Mesendoderm (in vitro differentiated cells): ENCODE results near the gene GJA4.

Experiments
- DNase-seq: peaks from one replicate; pipeline ENCODE4 v3.0.0; 2013
- H2AK5ac ChIP-seq: 2 replicates; pipeline ENCODE4 v1.6.1; 2013; ENCODE audit warnings: low read length, inconsistent platforms
- H2BK120ac ChIP-seq: 2 replicates; pipeline ENCODE4 v1.6.1; 2013; ENCODE audit warnings: low read depth, mild to moderate bottlenecking, low read length, moderate library complexity, mixed read lengths
- H2BK15ac ChIP-seq: replicated peaks from 2 replicates; pipeline ENCODE4 v1.6.1; 2013; ENCODE audit warnings: low read depth, mild to moderate bottlenecking, moderate library complexity
- H2BK5ac ChIP-seq: 2 replicates; pipeline ENCODE4 v1.6.1; 2013; ENCODE audit warnings: low read length, inconsistent platforms
- H3K18ac ChIP-seq: 2 replicates; pipeline ENCODE4 v1.6.1; 2013; ENCODE audit warnings: mild to moderate bottlenecking, low read length, mixed read lengths
- H3K23ac ChIP-seq: one replicate; pipeline ENCODE4 v1.6.1; 2013; ENCODE audit warnings: low read length
- H3K27ac ChIP-seq: 2 replicates; pipeline ENCODE4 v1.5.1; 2013; ENCODE audit warnings: low read depth, mild to moderate bottlenecking, inconsistent platforms, low read length, moderate library complexity
- H3K27me3 ChIP-seq: 2 replicates; pipeline ENCODE4 v1.6.1; 2013; ENCODE audit warnings: low read length, control low read depth, mild to moderate bottlenecking, inconsistent platforms; ENCODE audit not compliant: insufficient read depth, poor library complexity
- H3K36me3 ChIP-seq: 2 replicates; pipeline ENCODE4 v1.6.1; 2013; ENCODE audit warnings: low read length, inconsistent platforms; ENCODE audit not compliant: control insufficient read depth, insufficient read depth
- H3K4ac ChIP-seq: one replicate; pipeline ENCODE4 v1.6.1; 2013; ENCODE audit warnings: low read depth, mild to moderate bottlenecking, low read length, moderate library complexity
- H3K4me1 ChIP-seq: 2 replicates; pipeline ENCODE4 v1.6.1; 2013; ENCODE audit warnings: low read depth, low read length, inconsistent platforms; ENCODE audit not compliant: control insufficient read depth
- H3K4me2 ChIP-seq: 2 replicates; pipeline ENCODE4 v1.6.1; 2013; ENCODE audit warnings: low read length
- H3K4me3 ChIP-seq: 2 replicates; pipeline ENCODE4 v1.5.1; 2013; ENCODE audit warnings: mild to moderate bottlenecking, low read length
- H3K56ac ChIP-seq: one replicate; pipeline ENCODE4 v1.6.1; 2013; ENCODE audit warnings: low read length
- H3K79me1 ChIP-seq: 2 replicates; pipeline ENCODE4 v1.6.1; 2013; ENCODE audit warnings: low read length, inconsistent platforms
- H3K79me2 ChIP-seq: 2 replicates; pipeline ENCODE4 v1.6.1; 2013; ENCODE audit warnings: mild to moderate bottlenecking, low read length; ENCODE audit not compliant: control insufficient read depth, insufficient read depth
- H3K9ac ChIP-seq: 2 replicates; pipeline ENCODE4 v1.6.1; 2013; ENCODE audit warnings: low read length, inconsistent platforms
- H4K5ac ChIP-seq: one replicate; pipeline ENCODE4 v1.6.1; 2013; ENCODE audit warnings: low read length
- H4K8ac ChIP-seq: one replicate; pipeline ENCODE4 v1.6.1; 2013; ENCODE audit warnings: low read depth, mild to moderate bottlenecking, control low read depth, low read length, moderate library complexity
- WGBS: extraction: QIAGEN DNeasy Blood & Tissue Kit; methylation state at CpG from one replicate; pipeline ENCODE4 v1.1.7; 2013; ENCODE audit warnings: low lambda C conversion rate, missing lambda C conversion rate; ENCODE audit not compliant: insufficient coverage; ENCODE audit errors: extremely low coverage; 5-methylcytosine and 5-hydroxymethylcytosine counted together

Gene GJA4

GRCh38 chr1:34781071-34781843, 11.5 kb upstream of the GJA4 start, which contains the start of gene GJB3:
GJB3 (plus strand) TSS chr1:34781214; CDS start chr1:34784763, 3,549 bp downstream.
- no peak within 1 kb of the TSS for H4K8ac ChIP-seq
- H3K36me3 ChIP-seq = no peaks in the 10 kb centered on the region
- DNase-seq = peak; percentile 19
- no peak within 1 kb of the TSS for H2BK15ac ChIP-seq
- peak within 1 kb of the TSS; percentile 80 for H3K23ac ChIP-seq
- H3K27me3 ChIP-seq = no peaks in the 10 kb centered on the region
- H2AK5ac ChIP-seq = no peak within 1 kb of the TSS
- H3K27ac ChIP-seq = no peak within 1 kb of the TSS
- WGBS = no CpG with 5 or more reads among the region's 62 CpGs
- H3K4ac ChIP-seq = peak within 1 kb of the TSS; percentile 46
- H3K4me1 ChIP-seq = peaks cover 2% of the 10 kb centered on the region
- H3K79me2 ChIP-seq = no peaks in the 10 kb centered on the region
- peak within 1 kb of the TSS; percentile 95 for H3K4me2 ChIP-seq
- peak within 1 kb of the TSS; percentile 79 for H3K9ac ChIP-seq
- peak within 1 kb of the TSS; percentile 51 for H3K4me3 ChIP-seq
- H2BK5ac ChIP-seq = no peak within 1 kb of the TSS
- peak within 1 kb of the TSS; percentile 95 for H3K56ac ChIP-seq
- H2BK120ac ChIP-seq = no peak within 1 kb of the TSS
- no peaks in the 10 kb centered on the region for H3K79me1 ChIP-seq
- H4K5ac ChIP-seq = no peak within 1 kb of the TSS
- peak within 1 kb of the TSS; percentile 21 for H3K18ac ChIP-seq

- H3K79me1 ChIP-seq = no peaks in the 10 kb centered on the region
- no peak overlapping the region for H3K4ac ChIP-seq
- no peak overlapping the region for H2AK5ac ChIP-seq
- peak overlapping the region; percentile 69 for H3K9ac ChIP-seq
- no peaks in the 10 kb centered on the region for H3K79me2 ChIP-seq
- H4K8ac ChIP-seq = no peak overlapping the region
- H2BK5ac ChIP-seq = no peak overlapping the region
- no peak overlapping the region for H4K5ac ChIP-seq
- no peak overlapping the region for H3K23ac ChIP-seq
- peak overlapping the region; percentile 95 for H3K4me2 ChIP-seq
- no peaks in the 10 kb centered on the region for H3K27me3 ChIP-seq
- H3K4me1 ChIP-seq = peaks cover 2% of the 10 kb centered on the region
- no peak overlapping the region for H3K18ac ChIP-seq
- H2BK15ac ChIP-seq = no peak overlapping the region
- H3K56ac ChIP-seq = peak overlapping the region; percentile 86
- WGBS = no CpG with 5 or more reads among the region's 18 CpGs
- DNase-seq = no peak
- H2BK120ac ChIP-seq = no peak overlapping the region
- H3K4me3 ChIP-seq = peak overlapping the region; percentile 44
- H3K27ac ChIP-seq = no peak overlapping the region
- H3K36me3 ChIP-seq = no peaks in the 10 kb centered on the region
Observed at GRCh38 chr1:34781844-34782391, 10.9 kb upstream of the GJA4 start.

GRCh38 chr1:34784751-34785221, 8.0 kb upstream of the GJA4 start:
- Histone ChIP-seq H3K23ac (no peak overlapping the region), H3K27me3 (no peaks in the 10 kb centered on the region), H2BK120ac (no peak overlapping the region), H2BK15ac (no peak overlapping the region), H3K4me1 (peaks cover 2% of the 10 kb centered on the region), H3K4me2 (no peak overlapping the region), H4K5ac (no peak overlapping the region), H3K4ac (no peak overlapping the region), H3K27ac (no peak overlapping the region), H4K8ac (no peak overlapping the region), H3K36me3 (no peaks in the 10 kb centered on the region), H3K56ac (no peak overlapping the region), H3K9ac (no peak overlapping the region), H2BK5ac (no peak overlapping the region), H3K79me1 (no peaks in the 10 kb centered on the region), H3K79me2 (no peaks in the 10 kb centered on the region), H2AK5ac (no peak overlapping the region), H3K4me3 (no peak overlapping the region), H3K18ac (no peak overlapping the region)
- DNase-seq = no peak
- WGBS = no CpG with 5 or more reads among the region's 28 CpGs

- H3K9ac ChIP-seq = no peak overlapping the region
- no peak overlapping the region for H3K18ac ChIP-seq
- H3K56ac ChIP-seq = no peak overlapping the region
- H3K4me2 ChIP-seq = no peak overlapping the region
- DNase-seq = no peak
- H3K36me3 ChIP-seq = no peaks in the 10 kb centered on the region
- no peak overlapping the region for H3K4ac ChIP-seq
- no peak overlapping the region for H3K23ac ChIP-seq
- H3K4me3 ChIP-seq = no peak overlapping the region
- H4K8ac ChIP-seq = no peak overlapping the region
- H4K5ac ChIP-seq = no peak overlapping the region
- no peaks in the 10 kb centered on the region for H3K79me2 ChIP-seq
- no peak overlapping the region for H2AK5ac ChIP-seq
- H3K27ac ChIP-seq = no peak overlapping the region
- no peak overlapping the region for H2BK5ac ChIP-seq
- H2BK15ac ChIP-seq = no peak overlapping the region
- no peaks in the 10 kb centered on the region for H3K79me1 ChIP-seq
- no peaks in the 10 kb centered on the region for H3K27me3 ChIP-seq
- peaks cover 2% of the 10 kb centered on the region for H3K4me1 ChIP-seq
- no CpG with 5 or more reads among the region's 22 CpGs for WGBS
- no peak overlapping the region for H2BK120ac ChIP-seq
Observed at GRCh38 chr1:34785231-34785874, 7.4 kb upstream of the GJA4 start.

- Histone ChIP-seq H4K8ac (no peak overlapping the region), H3K23ac (no peak overlapping the region), H3K27ac (no peak overlapping the region), H3K9ac (no peak overlapping the region), H3K4me2 (no peak overlapping the region), H2BK15ac (no peak overlapping the region), H3K18ac (no peak overlapping the region), H2AK5ac (no peak overlapping the region), H3K4me1 (peaks cover 2% of the 10 kb centered on the region), H3K36me3 (no peaks in the 10 kb centered on the region), H3K4ac (no peak overlapping the region), H3K79me2 (no peaks in the 10 kb centered on the region), H3K4me3 (no peak overlapping the region), H4K5ac (no peak overlapping the region), H2BK120ac (no peak overlapping the region), H3K56ac (no peak overlapping the region), H3K27me3 (no peaks in the 10 kb centered on the region), H3K79me1 (no peaks in the 10 kb centered on the region), H2BK5ac (no peak overlapping the region)
- DNase-seq = no peak
- no CpG with 5 or more reads among the region's 4 CpGs for WGBS
Observed at GRCh38 chr1:34785875-34786470, 6.8 kb upstream of the GJA4 start.
